Measurements from ENCODE around the gene NOVA2.

NOVA2 gene

DNA sequence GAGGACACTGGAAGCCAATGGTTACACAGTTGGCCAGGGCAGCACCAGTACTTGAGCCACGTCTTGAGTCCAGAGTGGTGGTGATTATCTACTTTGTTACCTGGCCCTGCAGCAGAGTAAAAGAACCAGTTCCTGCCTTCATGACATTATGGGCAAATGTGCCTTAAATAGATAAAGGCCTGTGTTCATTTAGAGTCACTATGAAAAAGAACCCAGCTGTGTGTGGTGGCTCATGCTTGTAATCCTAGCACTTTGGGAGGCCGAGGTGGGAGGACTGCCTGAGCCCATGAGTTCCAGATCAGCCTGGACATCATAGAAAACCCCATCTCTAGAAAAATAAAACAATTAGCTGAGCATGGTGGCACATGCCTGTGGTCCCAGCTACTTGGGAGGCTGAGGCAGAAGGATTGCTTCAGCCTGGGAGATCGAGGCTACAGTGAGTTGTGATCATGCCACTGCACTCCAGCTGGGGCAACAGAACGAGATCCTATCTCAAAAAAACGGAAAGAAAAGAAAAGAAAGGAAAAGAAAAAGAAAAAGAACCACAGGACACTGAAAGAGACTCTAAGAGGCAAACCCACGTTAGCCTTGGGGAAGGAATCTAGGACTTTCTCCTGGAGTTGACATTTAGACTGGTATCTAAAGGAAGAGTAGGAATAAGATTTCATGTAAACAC lies 84.3 kb downstream of the NOVA2 start:
- no peak for DNase-seq

DNA sequence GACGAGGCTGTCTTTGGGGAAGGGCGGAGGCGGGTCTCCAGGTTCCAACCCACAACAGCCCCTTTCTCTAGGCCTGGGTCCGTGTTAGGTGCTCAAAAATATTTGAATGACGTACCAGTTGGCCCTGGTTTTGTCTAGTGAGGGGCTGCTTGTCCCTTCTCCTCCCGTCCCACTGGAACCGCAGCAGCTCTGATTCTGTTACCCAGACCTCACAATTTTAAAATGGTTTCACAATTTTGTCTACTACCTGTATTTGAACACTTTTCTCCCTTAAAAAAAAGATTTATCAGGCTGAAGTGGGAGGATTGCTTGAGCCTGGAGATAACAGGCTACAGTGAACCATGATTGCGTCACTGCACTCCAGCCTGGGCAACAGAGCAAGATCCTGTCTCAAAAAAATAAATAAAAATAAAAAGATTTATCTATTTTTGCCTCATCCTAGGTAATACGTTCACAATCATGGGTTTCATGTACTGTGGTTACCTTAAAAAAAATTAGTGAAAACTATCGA lies 86.4 kb downstream of the NOVA2 start:
- DNase-seq = no peak

DNA sequence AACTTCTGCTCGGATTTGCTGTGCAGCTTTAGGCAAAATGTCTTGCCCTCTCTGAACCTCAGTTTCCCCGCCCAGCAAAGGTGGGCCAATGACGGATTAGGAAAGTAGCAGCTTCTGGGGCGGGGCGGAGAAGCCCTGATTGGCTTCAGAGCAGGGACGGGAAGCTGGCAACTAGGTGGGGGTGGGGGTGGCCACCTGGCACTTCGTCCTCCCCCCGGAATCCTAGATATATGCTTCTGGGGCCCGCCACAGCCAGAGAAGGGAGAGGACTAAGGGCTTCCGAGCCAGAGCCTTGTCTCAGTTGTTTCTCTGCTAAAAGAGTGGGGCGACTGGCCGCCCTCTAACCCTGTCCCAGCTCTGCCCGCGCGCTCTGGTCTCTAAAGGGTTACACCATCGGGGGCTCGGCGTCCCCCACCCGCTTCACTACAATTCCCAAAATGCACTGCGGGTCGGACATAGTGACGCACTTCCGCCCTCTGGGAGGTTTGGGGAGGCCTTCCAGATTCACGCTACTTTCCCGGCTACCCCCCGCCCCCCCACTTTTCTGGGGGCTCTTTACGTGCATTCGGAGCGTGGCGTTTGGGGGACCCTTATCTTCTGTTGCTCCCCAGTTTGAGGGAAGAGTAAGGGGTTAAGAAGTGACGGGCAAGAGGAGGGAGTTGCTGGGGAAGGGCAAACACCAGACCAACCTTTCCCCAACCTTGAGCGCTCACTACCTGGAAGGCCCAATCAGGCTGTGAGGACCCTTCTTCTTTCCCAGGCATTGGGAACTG lies 87.1 kb downstream of the NOVA2 start:
- peak; percentile 99 for DNase-seq

DNA sequence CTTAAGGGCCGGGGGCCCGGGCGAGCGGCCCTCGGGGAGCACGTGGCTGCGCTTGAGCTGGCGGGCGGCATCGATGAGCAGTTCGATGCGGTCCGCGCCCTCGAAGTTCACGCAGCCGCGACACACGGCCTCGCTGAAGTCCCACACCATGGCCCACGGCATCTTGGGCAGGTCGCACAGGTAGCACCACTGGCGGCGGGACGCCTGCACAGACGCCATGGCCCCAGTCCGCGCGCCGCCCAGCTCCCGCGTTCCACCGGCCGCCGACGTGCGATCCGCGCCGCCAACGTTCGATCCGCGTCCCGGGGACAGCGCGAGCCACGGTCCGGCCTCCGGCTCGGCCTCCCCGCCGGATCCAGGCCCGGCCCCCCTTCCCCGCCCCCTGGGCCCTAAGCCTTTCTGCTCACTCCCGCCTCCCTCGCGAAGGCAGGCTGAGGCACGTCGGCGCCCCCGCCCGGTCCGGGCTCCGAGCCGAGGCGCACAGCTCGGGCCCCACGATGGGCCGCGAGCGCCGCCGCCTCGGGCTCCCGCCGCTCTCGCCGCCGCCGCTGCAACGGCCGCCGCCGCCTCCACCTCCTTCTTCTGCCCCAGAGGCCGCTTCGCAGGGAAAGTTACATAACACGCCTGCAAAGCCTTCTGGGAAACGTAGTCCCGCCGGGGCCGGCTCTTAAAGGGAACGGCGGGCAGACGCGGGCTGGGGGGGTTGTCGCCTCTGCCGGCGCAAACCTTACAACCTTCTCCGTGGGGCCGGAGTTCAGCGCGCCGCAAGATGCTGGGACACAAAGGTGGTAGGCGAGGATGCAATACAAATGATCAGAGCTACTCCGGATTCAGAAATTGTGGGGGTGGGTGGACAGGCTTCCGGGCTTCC lies 87.9 kb downstream of the NOVA2 start, which contains the start of gene IRF2BP1:
Gene IRF2BP1 (minus strand): TSS at position 586 of the 871 bp plus-strand sequence. CDS start 367 bp downstream, at position 219.
- peak; percentile 97 for DNase-seq

DNA sequence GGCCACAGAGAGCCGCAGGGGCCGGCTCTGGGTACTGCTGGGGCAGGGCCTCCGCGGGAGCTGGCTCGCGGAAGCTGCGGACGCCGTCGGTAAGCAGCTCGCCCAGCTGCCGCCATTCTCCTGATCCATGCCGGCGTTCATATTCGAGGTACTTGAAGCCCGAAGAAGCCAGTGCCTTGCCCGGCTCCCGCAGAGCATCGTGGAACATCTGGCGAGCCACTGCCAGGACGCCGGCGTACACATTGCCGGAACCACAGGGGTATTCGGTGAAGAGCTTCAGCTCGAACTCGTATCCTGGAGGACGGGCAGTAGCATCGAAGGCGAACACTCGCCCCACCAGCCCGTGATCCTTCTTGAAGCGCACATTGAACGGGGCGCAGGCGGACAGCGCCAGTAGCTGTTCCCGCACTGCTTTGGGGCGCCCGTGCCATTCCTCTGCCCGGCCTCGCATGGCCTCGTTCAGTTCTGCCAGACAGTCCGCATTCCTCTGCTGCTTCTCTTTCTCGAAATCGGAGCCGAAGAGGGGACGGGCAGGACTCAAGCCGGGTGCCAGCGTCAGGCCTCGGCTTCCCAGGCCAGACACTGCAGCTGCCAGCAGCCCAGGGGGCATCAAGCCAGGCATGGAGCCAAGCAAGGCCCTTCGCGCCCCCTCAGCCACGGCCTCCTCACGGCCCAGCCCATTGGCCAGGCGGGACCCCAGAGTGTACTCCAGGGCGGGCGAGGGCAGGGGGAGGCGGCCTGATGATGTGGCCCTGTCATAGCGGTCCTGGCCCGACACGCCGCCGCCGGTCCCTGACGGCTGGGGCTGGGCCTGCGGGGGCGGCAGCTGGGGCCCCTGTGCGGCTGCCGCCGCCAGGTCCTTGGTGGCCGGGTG lies 88.7 kb downstream of the NOVA2 start:
- DNase-seq = peak; percentile 41

DNA sequence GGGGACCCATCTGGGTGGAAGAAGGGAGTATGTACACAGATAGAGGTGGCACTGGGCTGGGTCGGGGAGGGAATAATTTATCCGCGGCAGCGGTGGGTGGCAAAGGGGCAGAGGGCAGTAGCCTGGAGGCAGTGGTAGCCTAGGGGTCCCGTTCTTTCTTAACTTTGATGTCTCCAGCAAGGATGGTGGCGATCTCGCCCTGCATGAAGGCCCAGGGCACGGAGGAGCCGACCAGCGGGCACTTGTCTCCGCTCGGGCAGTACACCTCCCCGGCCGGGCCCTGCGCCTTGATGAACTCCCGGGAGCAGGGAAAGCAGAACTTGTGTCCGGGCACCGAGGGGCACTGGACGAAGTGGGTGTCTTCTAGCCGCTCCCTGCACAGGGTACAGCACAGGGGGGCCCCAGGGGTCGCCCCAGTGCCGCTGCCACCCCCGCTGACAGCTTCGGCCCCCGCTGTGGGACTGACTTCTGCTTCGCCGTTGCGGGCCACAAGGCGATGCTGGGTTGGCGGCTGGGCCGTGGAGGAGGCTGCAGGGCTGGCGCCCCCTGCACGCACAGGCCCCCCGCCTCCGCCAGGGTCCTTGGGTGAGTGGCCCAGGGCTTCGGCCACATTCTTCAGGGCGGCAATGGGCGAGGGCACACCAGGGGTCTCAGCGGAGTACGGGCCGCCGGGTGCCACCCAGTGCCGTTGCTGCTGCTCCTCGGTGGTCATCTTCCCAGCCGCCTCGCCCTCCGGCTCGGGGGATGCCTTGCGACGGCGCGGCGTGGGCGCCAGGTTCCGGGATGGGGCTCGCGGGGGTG lies 89.6 kb downstream of the NOVA2 start:
- no peak for DNase-seq

Data from eye (tissue), 1 donor.